Epithelial cell of esophagus (primary cell): Measurements from ENCODE around the gene NFATC1.

Source experiments
- DNase-seq: peaks from one replicate; pipeline ENCODE4 v3.0.0; 2010; ENCODE audit warnings: low read depth
- H3K4me3 ChIP-seq: 2 replicates; pipeline ENCODE4 v1.5.1; 2011; ENCODE audit warnings: mild to moderate bottlenecking, low read length, control low read depth
- TF ChIP-seq, protein P1 (sequence below): IDR thresholded peaks from 2 replicates; pipeline ENCODE4 v1.5.1; 2011; ENCODE audit warnings: low read depth, mild to moderate bottlenecking, low read length, control low read depth, inconsistent platforms; ENCODE audit not compliant: insufficient read depth; ENCODE audit errors: missing control alignments

NFATC1 gene

GRCh38 chr18:79564441-79564840 lies 168.7 kb downstream of the NFATC1 start:
- TF ChIP-seq, protein P1, sequence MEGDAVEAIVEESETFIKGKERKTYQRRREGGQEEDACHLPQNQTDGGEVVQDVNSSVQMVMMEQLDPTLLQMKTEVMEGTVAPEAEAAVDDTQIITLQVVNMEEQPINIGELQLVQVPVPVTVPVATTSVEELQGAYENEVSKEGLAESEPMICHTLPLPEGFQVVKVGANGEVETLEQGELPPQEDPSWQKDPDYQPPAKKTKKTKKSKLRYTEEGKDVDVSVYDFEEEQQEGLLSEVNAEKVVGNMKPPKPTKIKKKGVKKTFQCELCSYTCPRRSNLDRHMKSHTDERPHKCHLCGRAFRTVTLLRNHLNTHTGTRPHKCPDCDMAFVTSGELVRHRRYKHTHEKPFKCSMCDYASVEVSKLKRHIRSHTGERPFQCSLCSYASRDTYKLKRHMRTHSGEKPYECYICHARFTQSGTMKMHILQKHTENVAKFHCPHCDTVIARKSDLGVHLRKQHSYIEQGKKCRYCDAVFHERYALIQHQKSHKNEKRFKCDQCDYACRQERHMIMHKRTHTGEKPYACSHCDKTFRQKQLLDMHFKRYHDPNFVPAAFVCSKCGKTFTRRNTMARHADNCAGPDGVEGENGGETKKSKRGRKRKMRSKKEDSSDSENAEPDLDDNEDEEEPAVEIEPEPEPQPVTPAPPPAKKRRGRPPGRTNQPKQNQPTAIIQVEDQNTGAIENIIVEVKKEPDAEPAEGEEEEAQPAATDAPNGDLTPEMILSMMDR, result no peak
- DNase-seq, result no peak
- no peak overlapping the region for H3K4me3 ChIP-seq

- no peak overlapping the region for H3K4me3 ChIP-seq
- TF ChIP-seq, protein P1, result no peak
- peak; percentile 66 for DNase-seq
Observed at GRCh38 chr18:79566771-79567431, 171.2 kb downstream of the NFATC1 start.

- TF ChIP-seq, protein P1, result no peak
- no peak overlapping the region for H3K4me3 ChIP-seq
- peak; percentile 95 for DNase-seq
Observed at GRCh38 chr18:79567481-79568147, 171.9 kb downstream of the NFATC1 start.

- no peak for DNase-seq
- TF ChIP-seq, protein P1, result no peak
- H3K4me3 ChIP-seq, result no peak overlapping the region
Observed at GRCh38 chr18:79568543-79569205, 172.9 kb downstream of the NFATC1 start.

DNA sequence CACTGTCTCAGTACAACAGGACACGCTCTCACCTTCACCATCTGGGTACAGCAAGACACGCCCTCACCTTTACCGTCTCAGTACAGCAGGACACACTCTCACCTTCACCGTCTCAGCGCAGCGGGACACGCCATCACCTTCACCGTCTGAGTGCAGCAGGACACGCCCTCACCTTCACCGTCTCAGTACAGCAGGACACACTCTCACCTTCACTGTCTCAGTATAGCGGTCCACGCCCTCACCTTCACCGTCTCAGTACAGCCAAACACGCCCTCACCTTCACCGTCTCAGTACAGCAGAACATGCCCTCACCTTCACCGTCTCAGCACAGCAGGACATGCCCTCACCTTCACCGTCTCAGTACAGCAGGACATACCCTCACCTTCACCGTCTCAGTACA lies 174.0 kb downstream of the NFATC1 start:
- H3K4me3 ChIP-seq, result no peak overlapping the region
- no peak for DNase-seq
- TF ChIP-seq, protein P1, result no peak

GRCh38 chr18:79570266-79571201 lies 174.8 kb downstream of the NFATC1 start:
- TF ChIP-seq, protein P1, result no peak
- peak; percentile 60 for DNase-seq
- H3K4me3 ChIP-seq, result no peak overlapping the region
